GM19099 (cell line): ENCODE data around the gene OR10H2.

Source experiments
- POLR2A ChIP-seq: IDR thresholded peaks from 3 replicates; pipeline ENCODE4 v1.6.1; 2011; ENCODE audit warnings: low read depth; ENCODE audit not compliant: insufficient read length; ENCODE audit errors: extremely low read depth

OR10H2 gene

GRCh38 chr19:15727724-15728123 lies at the start of gene OR10H2:
Gene OR10H2, plus strand, starts transcription at chr19:15728024. Its CDS starts 20 bp downstream, at chr19:15728044.
- no peak for TF ChIP-seq POLR2A

GRCh38 chr19:15679089-15679488 lies 48.7 kb upstream of the OR10H2 start:
- TF ChIP-seq POLR2A = no peak

- no peak for TF ChIP-seq POLR2A
Measured at GRCh38 chr19:15680478-15681322, 47.1 kb upstream of the OR10H2 start.

- no peak for TF ChIP-seq POLR2A
Measured at GRCh38 chr19:15683411-15683810, 44.4 kb upstream of the OR10H2 start.

GRCh38 chr19:15684828-15685227 lies 43.0 kb upstream of the OR10H2 start:
- TF ChIP-seq POLR2A = no peak

GRCh38 chr19:15696654-15697194 lies 31.1 kb upstream of the OR10H2 start:
- no peak for TF ChIP-seq POLR2A

- TF ChIP-seq POLR2A = no peak
Measured at GRCh38 chr19:15701757-15702533, 25.9 kb upstream of the OR10H2 start.

- no peak for TF ChIP-seq POLR2A
Measured at GRCh38 chr19:15702534-15702930, 25.3 kb upstream of the OR10H2 start.

GRCh38 chr19:15714638-15715037 lies 13.2 kb upstream of the OR10H2 start:
- TF ChIP-seq POLR2A = no peak

- TF ChIP-seq POLR2A = no peak
Measured at GRCh38 chr19:15715642-15716041, 12.2 kb upstream of the OR10H2 start.

GRCh38 chr19:15717809-15718208 lies 10.0 kb upstream of the OR10H2 start:
- no peak for TF ChIP-seq POLR2A

- TF ChIP-seq POLR2A = no peak
Measured at GRCh38 chr19:15721268-15721667, 6.6 kb upstream of the OR10H2 start.

- no peak for TF ChIP-seq POLR2A
Measured at GRCh38 chr19:15722956-15723355, 4.9 kb upstream of the OR10H2 start.

GRCh38 chr19:15730538-15730937 lies 2.7 kb downstream of the OR10H2 start:
- TF ChIP-seq POLR2A = no peak

- no peak for TF ChIP-seq POLR2A
Measured at GRCh38 chr19:15732388-15732787, 4.6 kb downstream of the OR10H2 start.

GRCh38 chr19:15733895-15734294 lies 6.1 kb downstream of the OR10H2 start:
- no peak for TF ChIP-seq POLR2A
